ENCODE measurements around the gene FBXW2. TPM values are rescaled to one million over a fixed set of nuclear protein-coding genes. Genes with fewer than 3 reads are reported as not detected.
A peak's percentile ranks its signal among the peaks of the same experiment; 100 is the strongest.

Gene FBXW2
- total RNA-seq, 6 experiments from 2014 or later = 61.5 to 73.9 (median 67.7) TPM

DNA sequence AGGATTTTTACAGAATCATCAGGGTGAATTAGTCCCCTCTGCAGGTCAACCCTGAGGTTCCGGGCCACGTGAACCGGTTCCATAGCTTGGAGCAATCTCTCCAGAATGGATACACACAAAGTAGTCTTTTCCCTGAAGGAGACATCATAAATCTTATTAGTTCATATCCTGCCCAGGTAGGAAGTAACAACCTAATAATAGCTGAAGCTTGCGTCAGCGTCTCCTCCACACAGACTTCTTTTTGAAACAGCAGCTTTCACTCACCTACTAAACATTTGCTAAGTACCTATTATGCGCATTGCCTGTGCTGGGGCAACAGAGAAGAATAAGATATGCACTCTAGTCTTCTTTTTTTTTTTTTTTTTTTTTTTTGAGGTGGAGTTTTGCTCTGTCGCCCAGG lies 40.1 kb upstream of the FBXW2 start:
- no peak overlapping the region for H3K27ac Mint-ChIP-seq
- no peak for DNase-seq
- H3K9me3 Mint-ChIP-seq = no peaks in the 10 kb centered on the region
- no peaks in the 10 kb centered on the region for H3K27me3 Mint-ChIP-seq (ENCODE audit: insufficient read depth)
- no peak overlapping the region for H3K4me3 Mint-ChIP-seq
- peaks cover 23% of the 10 kb centered on the region for H3K36me3 Mint-ChIP-seq (ENCODE audit: low read depth)
- H3K4me1 Mint-ChIP-seq (ENCODE audit: low read depth) = peaks cover 33% of the 10 kb centered on the region
- TF ChIP-seq, protein P1, sequence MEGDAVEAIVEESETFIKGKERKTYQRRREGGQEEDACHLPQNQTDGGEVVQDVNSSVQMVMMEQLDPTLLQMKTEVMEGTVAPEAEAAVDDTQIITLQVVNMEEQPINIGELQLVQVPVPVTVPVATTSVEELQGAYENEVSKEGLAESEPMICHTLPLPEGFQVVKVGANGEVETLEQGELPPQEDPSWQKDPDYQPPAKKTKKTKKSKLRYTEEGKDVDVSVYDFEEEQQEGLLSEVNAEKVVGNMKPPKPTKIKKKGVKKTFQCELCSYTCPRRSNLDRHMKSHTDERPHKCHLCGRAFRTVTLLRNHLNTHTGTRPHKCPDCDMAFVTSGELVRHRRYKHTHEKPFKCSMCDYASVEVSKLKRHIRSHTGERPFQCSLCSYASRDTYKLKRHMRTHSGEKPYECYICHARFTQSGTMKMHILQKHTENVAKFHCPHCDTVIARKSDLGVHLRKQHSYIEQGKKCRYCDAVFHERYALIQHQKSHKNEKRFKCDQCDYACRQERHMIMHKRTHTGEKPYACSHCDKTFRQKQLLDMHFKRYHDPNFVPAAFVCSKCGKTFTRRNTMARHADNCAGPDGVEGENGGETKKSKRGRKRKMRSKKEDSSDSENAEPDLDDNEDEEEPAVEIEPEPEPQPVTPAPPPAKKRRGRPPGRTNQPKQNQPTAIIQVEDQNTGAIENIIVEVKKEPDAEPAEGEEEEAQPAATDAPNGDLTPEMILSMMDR (IDR thresholded peaks at IDR 0.05) = no peak

DNA sequence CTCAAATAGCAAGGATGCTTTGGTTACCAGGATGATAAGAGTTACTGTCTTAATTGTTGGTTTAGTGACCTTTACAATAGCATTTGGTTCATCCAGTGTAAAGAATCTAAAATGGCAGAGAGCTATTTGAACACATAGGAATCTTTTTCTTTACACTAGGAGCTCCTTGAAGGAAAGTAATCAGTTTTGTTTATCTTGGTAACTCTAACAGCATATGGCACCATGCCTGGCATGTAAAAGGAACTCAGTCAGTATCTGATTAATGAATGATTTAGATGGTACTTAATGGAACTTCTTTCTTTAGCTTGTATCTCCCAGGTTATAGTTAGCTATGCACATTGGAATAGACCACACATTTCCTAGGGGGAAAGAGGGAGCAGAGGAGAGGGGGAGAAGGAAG lies 39.6 kb upstream of the FBXW2 start:
- Mint-ChIP-seq H3K27me3 (ENCODE audit: insufficient read depth) (no peaks in the 10 kb centered on the region), H3K9me3 (no peaks in the 10 kb centered on the region)

DNA sequence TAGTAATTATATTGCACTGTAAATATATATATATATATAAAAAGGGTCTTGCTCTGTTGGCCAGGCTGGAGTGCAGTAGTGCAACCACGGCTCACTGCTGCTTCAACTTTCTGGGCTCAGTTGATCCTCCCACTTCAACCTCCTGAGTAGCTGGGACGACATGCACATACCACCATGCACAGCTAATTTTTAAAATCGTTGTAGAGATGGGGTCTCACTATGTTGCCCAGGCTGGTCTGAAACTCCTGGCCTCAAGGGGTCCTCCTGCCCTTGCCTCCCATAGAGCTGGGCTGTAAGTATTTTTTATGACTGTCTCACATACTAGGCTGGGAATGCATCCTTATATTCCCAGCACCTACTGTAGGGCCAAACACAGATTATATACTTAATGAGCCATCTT lies 37.6 kb upstream of the FBXW2 start:
- TF ChIP-seq, protein P1 (IDR thresholded peaks at IDR 0.05) = no peak
- no peak overlapping the region for H3K27ac Mint-ChIP-seq
- no peak overlapping the region for H3K4me3 Mint-ChIP-seq
- peaks cover 39% of the 10 kb centered on the region for H3K36me3 Mint-ChIP-seq (ENCODE audit: low read depth)
- H3K9me3 Mint-ChIP-seq = no peaks in the 10 kb centered on the region
- no peaks in the 10 kb centered on the region for H3K27me3 Mint-ChIP-seq (ENCODE audit: insufficient read depth)
- H3K4me1 Mint-ChIP-seq (ENCODE audit: low read depth) = peaks cover 19% of the 10 kb centered on the region
- DNase-seq = no peak

More for the DNA sequence above, 39.6 kb upstream of the FBXW2 start:
- TF ChIP-seq, protein P1 (IDR thresholded peaks at IDR 0.05) = no peak
- Mint-ChIP-seq H3K27ac (no peak overlapping the region), H3K4me3 (no peak overlapping the region), H3K4me1 (ENCODE audit: low read depth) (peaks cover 28% of the 10 kb centered on the region), H3K36me3 (ENCODE audit: low read depth) (peaks cover 23% of the 10 kb centered on the region)
- DNase-seq = no peak

DNA sequence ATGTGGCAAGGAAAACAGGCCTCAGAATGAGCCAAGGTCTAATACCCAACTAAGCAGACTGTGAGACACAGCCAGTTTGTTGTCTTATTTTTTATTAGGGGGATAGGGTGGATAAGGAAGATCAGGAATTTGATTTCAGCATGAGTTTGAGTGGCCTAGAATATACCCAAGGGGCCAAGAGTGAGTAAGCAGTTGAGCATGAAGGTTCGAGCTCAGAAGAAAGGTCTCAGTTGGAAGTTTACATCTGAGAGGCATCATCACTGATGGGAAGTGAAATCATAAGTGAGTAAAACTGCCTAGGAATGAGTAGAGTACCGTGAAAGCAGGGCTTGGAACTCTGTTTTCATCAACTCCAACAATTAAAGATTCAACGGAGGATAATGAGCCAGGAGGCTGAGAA lies 36.9 kb upstream of the FBXW2 start:
- Mint-ChIP-seq H3K27me3 (ENCODE audit: insufficient read depth) (no peaks in the 10 kb centered on the region), H3K4me1 (ENCODE audit: low read depth) (peaks cover 17% of the 10 kb centered on the region), H3K27ac (peak overlapping the region; percentile 65), H3K9me3 (no peaks in the 10 kb centered on the region), H3K36me3 (ENCODE audit: low read depth) (peaks cover 37% of the 10 kb centered on the region), H3K4me3 (no peak overlapping the region)
- TF ChIP-seq, protein P1 (IDR thresholded peaks at IDR 0.05) = no peak
- peak; percentile 22 for DNase-seq

DNA sequence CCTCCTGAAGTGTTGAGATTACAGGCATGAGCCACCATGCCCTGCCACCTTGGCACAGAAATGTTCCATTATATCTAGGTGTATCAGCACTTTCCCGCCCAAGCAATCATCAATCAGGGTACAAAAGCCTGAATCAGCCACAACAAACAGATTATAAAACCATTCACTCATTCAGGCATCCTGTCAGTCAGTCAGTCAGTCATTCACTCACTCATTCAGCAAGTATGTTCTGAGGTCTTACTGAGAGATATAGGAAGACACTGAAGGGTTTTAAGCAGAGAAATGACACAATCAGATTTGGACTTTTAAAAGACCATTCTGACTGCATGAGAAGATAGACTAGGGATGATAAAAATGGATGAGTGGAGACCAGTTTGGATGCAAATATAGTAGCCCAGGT lies 36.4 kb upstream of the FBXW2 start:
- peaks cover 40% of the 10 kb centered on the region for H3K36me3 Mint-ChIP-seq (ENCODE audit: low read depth)
- peaks cover 17% of the 10 kb centered on the region for H3K4me1 Mint-ChIP-seq (ENCODE audit: low read depth)
- no peak for DNase-seq
- peak overlapping the region; percentile 65 for H3K27ac Mint-ChIP-seq
- TF ChIP-seq, protein P1 (IDR thresholded peaks at IDR 0.05) = no peak
- H3K27me3 Mint-ChIP-seq (ENCODE audit: insufficient read depth) = no peaks in the 10 kb centered on the region
- no peaks in the 10 kb centered on the region for H3K9me3 Mint-ChIP-seq
- no peak overlapping the region for H3K4me3 Mint-ChIP-seq

DNA sequence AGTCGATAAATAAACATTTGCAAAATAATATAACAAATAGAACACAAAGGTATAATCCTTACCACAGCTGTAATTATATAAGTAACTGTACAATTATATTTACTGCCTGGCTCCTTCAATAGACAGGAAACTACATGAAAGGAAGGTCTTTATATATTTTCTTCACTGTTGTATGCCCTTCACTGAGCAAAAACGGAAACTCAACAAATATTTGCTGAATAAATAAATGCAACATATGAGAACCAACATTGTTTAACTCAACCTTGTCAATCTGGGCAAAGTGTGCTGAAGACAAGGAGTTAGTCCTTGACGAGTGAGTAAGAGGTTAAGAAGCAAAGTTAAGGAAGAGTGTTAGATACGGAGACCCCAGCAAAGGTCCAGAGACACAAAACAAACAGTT lies 26.9 kb upstream of the FBXW2 start:
- H3K27ac Mint-ChIP-seq = no peak overlapping the region
- no peaks in the 10 kb centered on the region for H3K4me1 Mint-ChIP-seq (ENCODE audit: low read depth)
- peaks cover 52% of the 10 kb centered on the region for H3K36me3 Mint-ChIP-seq (ENCODE audit: low read depth)
- TF ChIP-seq, protein P1 (IDR thresholded peaks at IDR 0.05) = no peak
- no peak overlapping the region for H3K4me3 Mint-ChIP-seq
- H3K9me3 Mint-ChIP-seq = no peaks in the 10 kb centered on the region
- no peak for DNase-seq
- H3K27me3 Mint-ChIP-seq (ENCODE audit: insufficient read depth) = no peaks in the 10 kb centered on the region
